Measurements from ENCODE around the gene CHKB. TPM values are rescaled to one million over a fixed set of nuclear protein-coding genes. Genes with fewer than 3 reads are reported as not detected.

Gene CHKB
- total RNA-seq, 4 donors from 2014 or later, result 49.1 to 96.9 (median 67.8) TPM

DNA sequence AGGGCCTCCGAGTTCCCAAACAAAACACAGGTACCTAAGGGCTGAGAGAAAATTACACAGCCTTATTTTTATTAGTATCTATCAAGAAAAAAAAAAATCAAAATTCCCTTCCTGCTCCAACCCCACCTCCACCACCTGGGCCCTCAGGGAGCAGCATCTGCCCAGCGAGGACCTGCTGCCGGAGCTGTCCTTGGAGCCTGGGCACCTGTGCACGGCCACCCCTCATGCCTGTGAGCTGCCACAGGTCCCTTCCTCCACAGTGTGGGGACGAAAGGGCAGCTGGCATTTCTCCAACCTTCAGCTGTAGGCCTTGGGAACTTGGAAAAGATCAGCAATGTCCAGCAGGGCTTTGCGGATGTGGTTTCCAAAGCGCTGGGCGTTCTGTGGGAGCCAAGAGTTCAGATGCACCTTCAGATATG is 13.6 kb downstream of the CHKB start:
- Histone ChIP-seq H3K27me3 (no peaks in the 10 kb centered on the region), H3K36me3 (peaks cover 5 to 11% of the 10 kb centered on the region in 2 donors), H3K4me3 (replicated peaks in 1 of 3) (no peak overlapping the region), H3K27ac (peak overlapping the region in 2 of 3 donors; percentile 47), H3K4me1 (peaks cover 14 to 26% of the 10 kb centered on the region in 2 donors), H3K9me3 (no peaks in the 10 kb centered on the region)
- no peak for TF ChIP-seq POLR2A (IDR thresholded peaks at IDR 0.05)
- TF ChIP-seq, protein P1, sequence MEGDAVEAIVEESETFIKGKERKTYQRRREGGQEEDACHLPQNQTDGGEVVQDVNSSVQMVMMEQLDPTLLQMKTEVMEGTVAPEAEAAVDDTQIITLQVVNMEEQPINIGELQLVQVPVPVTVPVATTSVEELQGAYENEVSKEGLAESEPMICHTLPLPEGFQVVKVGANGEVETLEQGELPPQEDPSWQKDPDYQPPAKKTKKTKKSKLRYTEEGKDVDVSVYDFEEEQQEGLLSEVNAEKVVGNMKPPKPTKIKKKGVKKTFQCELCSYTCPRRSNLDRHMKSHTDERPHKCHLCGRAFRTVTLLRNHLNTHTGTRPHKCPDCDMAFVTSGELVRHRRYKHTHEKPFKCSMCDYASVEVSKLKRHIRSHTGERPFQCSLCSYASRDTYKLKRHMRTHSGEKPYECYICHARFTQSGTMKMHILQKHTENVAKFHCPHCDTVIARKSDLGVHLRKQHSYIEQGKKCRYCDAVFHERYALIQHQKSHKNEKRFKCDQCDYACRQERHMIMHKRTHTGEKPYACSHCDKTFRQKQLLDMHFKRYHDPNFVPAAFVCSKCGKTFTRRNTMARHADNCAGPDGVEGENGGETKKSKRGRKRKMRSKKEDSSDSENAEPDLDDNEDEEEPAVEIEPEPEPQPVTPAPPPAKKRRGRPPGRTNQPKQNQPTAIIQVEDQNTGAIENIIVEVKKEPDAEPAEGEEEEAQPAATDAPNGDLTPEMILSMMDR (IDR thresholded peaks at IDR 0.05), result no peak
- intact Hi-C loops (cut with DNase I), result no loop called here
- 86% methylated on average over 8 of the region's 8 CpGs for WGBS, 2 donors
- DNase-seq, result no peak

DNA sequence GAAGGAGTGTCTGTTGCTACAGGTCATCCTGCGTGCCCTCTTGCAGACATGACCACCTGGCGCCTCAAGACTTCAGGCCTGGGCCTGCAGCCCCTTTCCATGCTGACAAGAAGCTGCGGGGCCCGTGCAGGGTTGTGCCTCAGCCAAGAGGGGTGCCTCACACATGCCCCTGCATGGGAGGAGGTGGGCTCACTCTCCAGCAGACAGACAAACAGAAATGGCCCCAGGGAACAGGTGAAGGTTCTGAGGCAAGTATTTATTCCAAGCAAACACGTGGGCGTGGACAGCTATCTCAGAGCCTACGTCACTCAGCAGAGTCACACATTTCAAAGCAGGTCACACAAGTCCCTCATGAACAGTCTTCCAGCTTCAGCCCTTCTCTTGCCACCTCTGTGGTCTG is 14.0 kb downstream of the CHKB start:
- Histone ChIP-seq H3K36me3 (peaks cover 5 to 11% of the 10 kb centered on the region in 2 donors), H3K4me1 (peaks cover 18 to 29% of the 10 kb centered on the region in 2 donors), H3K27ac (peak overlapping the region in 1 of 3 donors; percentile 47), H3K27me3 (no peaks in the 10 kb centered on the region), H3K9me3 (no peaks in the 10 kb centered on the region), H3K4me3 (replicated peaks in 1 of 3) (no peak overlapping the region)
- intact Hi-C loops (cut with DNase I), result no loop called here
- DNase-seq, result no peak
- 86 to 91% methylated on average over 7 of the region's 7 CpGs for WGBS, 2 donors
- TF ChIP-seq, protein P1 (IDR thresholded peaks at IDR 0.05), result no peak
- no peak for TF ChIP-seq POLR2A (IDR thresholded peaks at IDR 0.05)

DNA sequence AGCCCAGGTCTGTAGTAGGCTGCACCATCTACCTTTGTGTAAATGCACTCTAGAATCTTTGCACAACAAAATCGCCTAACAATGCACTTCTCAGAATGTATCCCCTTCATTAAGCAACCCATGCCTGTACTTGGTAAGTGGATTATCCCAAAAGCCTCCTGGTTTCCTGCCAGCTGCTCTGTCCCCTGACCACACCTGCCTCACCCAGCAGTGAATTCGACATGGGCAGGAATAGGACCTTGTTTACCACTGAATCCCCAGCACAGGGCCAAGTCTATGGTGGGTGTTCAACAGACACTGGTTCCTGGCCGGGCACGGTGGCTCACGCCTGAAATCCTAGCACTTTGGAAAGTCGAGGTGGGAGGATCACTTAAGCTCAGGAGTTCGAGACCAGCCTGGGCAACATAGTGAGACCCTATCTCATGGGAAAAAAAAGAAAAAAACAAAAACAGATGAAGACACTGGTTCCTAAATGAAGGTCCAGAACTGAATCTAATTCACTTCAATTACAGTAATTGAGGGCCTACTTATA is 14.9 kb downstream of the CHKB start:
- Histone ChIP-seq H3K9me3 (no peaks in the 10 kb centered on the region), H3K4me1 (peaks cover 25 to 34% of the 10 kb centered on the region in 2 donors), H3K27me3 (no peaks in the 10 kb centered on the region), H3K36me3 (peaks cover 5 to 11% of the 10 kb centered on the region in 2 donors), H3K27ac (no peak overlapping the region), H3K4me3 (replicated peaks in 1 of 3) (no peak overlapping the region)
- TF ChIP-seq POLR2A (IDR thresholded peaks at IDR 0.05), result no peak
- TF ChIP-seq, protein P1 (IDR thresholded peaks at IDR 0.05), result no peak
- DNase-seq, result no peak
- intact Hi-C loops (cut with DNase I), result no loop called here
- 91 to 92% methylated on average over 7 of the region's 7 CpGs for WGBS, 2 donors

DNA sequence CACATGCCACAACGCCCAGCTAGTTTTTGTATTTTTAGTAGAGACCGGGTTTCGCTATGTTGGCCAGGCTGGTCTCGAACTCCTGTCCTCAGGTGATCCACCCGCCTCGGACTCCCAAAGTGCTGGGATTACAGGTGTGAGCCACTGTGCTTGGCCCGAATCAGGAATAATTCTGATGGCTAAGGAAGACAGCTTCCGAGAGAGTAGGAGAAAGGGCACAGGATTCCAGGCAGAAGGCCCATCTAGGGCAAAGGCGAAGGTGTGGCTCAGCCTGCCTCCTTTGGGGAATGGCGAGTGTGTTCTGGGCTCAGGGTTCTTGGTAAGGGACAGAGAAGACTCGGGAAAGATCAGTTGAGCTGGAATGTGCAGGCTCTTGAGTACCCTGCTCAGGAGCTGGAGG is 18.4 kb downstream of the CHKB start:
- Histone ChIP-seq H3K4me1 (peaks cover 15 to 16% of the 10 kb centered on the region in 2 donors), H3K36me3 (peaks cover 0 to 4% of the 10 kb centered on the region in 2 donors), H3K4me3 (replicated peaks in 1 of 3) (no peak overlapping the region), H3K9me3 (no peaks in the 10 kb centered on the region), H3K27ac (peak overlapping the region in 1 of 3 donors; percentile 70), H3K27me3 (no peaks in the 10 kb centered on the region)
- intact Hi-C loops (cut with DNase I), result no loop called here
- no peak for DNase-seq
- no peak for TF ChIP-seq POLR2A (IDR thresholded peaks at IDR 0.05)
- TF ChIP-seq, protein P1 (IDR thresholded peaks at IDR 0.05), result no peak
- 90 to 91% methylated on average over 11 of the region's 11 CpGs for WGBS, 2 donors

DNA sequence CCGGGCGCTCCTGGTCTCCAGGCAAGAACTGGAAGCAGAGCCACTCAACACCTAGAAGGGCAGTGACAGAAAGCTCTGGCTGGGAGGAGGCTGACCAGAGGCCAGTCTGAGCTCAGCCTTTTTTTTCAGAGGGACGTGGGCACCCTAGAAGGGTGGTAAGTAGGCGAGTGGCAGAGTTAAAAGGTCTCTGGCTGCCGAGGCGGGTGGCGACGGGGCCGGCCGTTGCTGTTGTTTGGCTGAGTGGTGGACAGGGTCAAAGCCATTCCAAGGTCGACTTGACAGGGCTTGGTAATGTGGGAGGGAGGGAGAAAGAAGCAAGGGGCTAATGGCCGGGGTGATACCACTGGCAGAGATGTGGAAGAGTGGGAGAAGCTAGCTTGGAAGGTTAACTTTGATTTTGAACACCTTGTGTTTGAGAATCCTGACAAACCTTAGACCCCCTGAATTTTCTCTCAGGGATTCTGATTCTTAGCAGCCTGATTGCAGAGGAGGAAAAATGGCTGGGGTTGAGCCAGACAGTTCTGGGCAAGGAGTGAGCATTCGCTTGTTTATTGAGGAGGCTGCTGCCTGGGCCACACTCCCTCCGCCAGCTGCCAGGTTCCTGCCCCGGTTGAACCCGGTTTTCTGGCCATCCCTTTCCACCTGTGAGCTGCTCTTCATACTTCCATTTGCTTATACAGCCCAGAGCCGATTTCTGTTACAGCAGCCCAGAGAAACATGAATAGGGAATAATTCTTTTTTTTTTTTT is 19.1 kb downstream of the CHKB start:
- H3K36me3 ChIP-seq, result peaks cover 0 to under 1% of the 10 kb centered on the region in 2 donors
- H3K4me3 ChIP-seq (replicated peaks in 1 of 3), result peak overlapping the region in 2 of 3 donors; percentile 37 to 40
- intact Hi-C loops (cut with DNase I), result no loop called here
- H3K27ac ChIP-seq, result peak overlapping the region; percentile 52 to 82 (median 70)
- WGBS, 2 donors, result 18 to 21% methylated on average over 17 of the region's 17 CpGs
- no peaks in the 10 kb centered on the region for H3K27me3 ChIP-seq
- no peaks in the 10 kb centered on the region for H3K9me3 ChIP-seq
- peak; percentile 19 to 49 for DNase-seq
- H3K4me1 ChIP-seq, result peaks cover 11 to 12% of the 10 kb centered on the region in 2 donors
- TF ChIP-seq, protein P1 (IDR thresholded peaks at IDR 0.05), result no peak
- no peak for TF ChIP-seq POLR2A (IDR thresholded peaks at IDR 0.05)
